ENCODE data around the gene PTPRG.

PTPRG gene

GRCh38 chr3:62178739-62179600 lies 617.6 kb downstream of the PTPRG start:
- peak; percentile 6 to 10 for DNase-seq

- DNase-seq, result no peak
These were observed 619.1 kb downstream of the PTPRG start for GRCh38 chr3:62180514-62180913.

- DNase-seq, result no peak
These were observed 621.7 kb downstream of the PTPRG start for GRCh38 chr3:62183087-62183486.

- no peak for DNase-seq
These were observed 622.6 kb downstream of the PTPRG start for GRCh38 chr3:62183969-62184368.

- DNase-seq, result peak; percentile 35 to 46
These were observed 623.2 kb downstream of the PTPRG start for GRCh38 chr3:62184559-62184958.

- no peak for DNase-seq
These were observed 625.7 kb downstream of the PTPRG start for GRCh38 chr3:62187022-62187431.

GRCh38 chr3:62188681-62189375 lies 627.5 kb downstream of the PTPRG start:
- DNase-seq, result peak; percentile 65 to 70

- DNase-seq, result no peak
These were observed 628.0 kb downstream of the PTPRG start for GRCh38 chr3:62189376-62189698.

GRCh38 chr3:62192891-62193290 lies 631.5 kb downstream of the PTPRG start:
- no peak for DNase-seq

GRCh38 chr3:62193586-62194345 lies 632.4 kb downstream of the PTPRG start:
- DNase-seq, result no peak

GRCh38 chr3:62197350-62198012 lies 636.1 kb downstream of the PTPRG start:
- no peak for DNase-seq

- no peak for DNase-seq
These were observed 637.8 kb downstream of the PTPRG start for GRCh38 chr3:62199126-62199525.

GRCh38 chr3:62201438-62202035 lies 640.2 kb downstream of the PTPRG start:
- peak in 1 of 2 donors; percentile 54 for DNase-seq

- no peak for DNase-seq
These were observed 641.8 kb downstream of the PTPRG start for GRCh38 chr3:62203152-62203551.

GRCh38 chr3:62203561-62203960 lies 642.2 kb downstream of the PTPRG start:
- no peak for DNase-seq

- no peak for DNase-seq
These were observed 645.8 kb downstream of the PTPRG start for GRCh38 chr3:62207197-62207596.

GRCh38 chr3:62208385-62208784 lies 647.0 kb downstream of the PTPRG start:
- DNase-seq, result no peak

- DNase-seq, result no peak
These were observed 647.7 kb downstream of the PTPRG start for GRCh38 chr3:62209101-62209500.

GRCh38 chr3:62210011-62210410 lies 648.6 kb downstream of the PTPRG start:
- DNase-seq, result no peak

GRCh38 chr3:62211675-62212429 lies 650.5 kb downstream of the PTPRG start:
- no peak for DNase-seq

GRCh38 chr3:62214850-62215249 lies 653.5 kb downstream of the PTPRG start:
- DNase-seq, result no peak

GRCh38 chr3:62220616-62221015 lies 659.2 kb downstream of the PTPRG start:
- no peak for DNase-seq
